BJ (cell line): Measurements from ENCODE around the gene ANO6. TPM values are rescaled to one million over a fixed set of nuclear protein-coding genes. Genes with fewer than 3 reads are reported as not detected.

Experiments
- CTCF ChIA-PET: fragments of 350-600 bp; formaldehyde crosslinking; extraction: SDS; loops from one replicate; lab custom pipeline; 2021; ENCODE audit warnings: antibody characterized with exemption, inconsistent platforms; lab: Yijun Ruan, JAX
- POLR2A ChIA-PET: fragments of 300-600 bp; sonication (Branson Sonifier 250); formaldehyde crosslinking; extraction: SDS; loops from one replicate; lab custom pipeline; 2021; ENCODE audit warnings: antibody characterized with exemption; lab: Charles Lee
- DNase-seq: peaks from one replicate; pipeline ENCODE4 v3.0.0-alpha.2; 2011; ENCODE audit warnings: low read depth
- H3K27me3 ChIP-seq: 2 replicates; pipeline ENCODE4 v1.6.0; 2011; ENCODE audit warnings: low read length; ENCODE audit not compliant: control insufficient read depth, insufficient read depth
- H3K36me3 ChIP-seq: 2 replicates; pipeline ENCODE4 v1.5.1; 2011; ENCODE audit warnings: low read length; ENCODE audit not compliant: control insufficient read depth, insufficient read depth
- H3K4me3 ChIP-seq: 2 replicates; pipeline ENCODE4 v1.5.1; 2011; ENCODE audit warnings: low read depth, mild to moderate bottlenecking, control low read depth, low read length
- polyA plus RNA-seq: library from polyadenylated mRNA; depleted of rRNA; stranded (reverse); fragments of >200 nt; gene quantifications from 2 replicates; pipeline ENCODE4 v1.2.3, GENCODE V29; 2011
- TF ChIP-seq, protein P1 (sequence below): IDR thresholded peaks from 2 replicates; pipeline ENCODE4 v1.5.1; 2011; ENCODE audit warnings: low read depth, mild to moderate bottlenecking, control low read depth, inconsistent platforms, low read length, moderate library complexity; ENCODE audit not compliant: insufficient read depth

ANO6 gene
- polyA plus RNA-seq, 1 experiment: 45.8 TPM

DNA sequence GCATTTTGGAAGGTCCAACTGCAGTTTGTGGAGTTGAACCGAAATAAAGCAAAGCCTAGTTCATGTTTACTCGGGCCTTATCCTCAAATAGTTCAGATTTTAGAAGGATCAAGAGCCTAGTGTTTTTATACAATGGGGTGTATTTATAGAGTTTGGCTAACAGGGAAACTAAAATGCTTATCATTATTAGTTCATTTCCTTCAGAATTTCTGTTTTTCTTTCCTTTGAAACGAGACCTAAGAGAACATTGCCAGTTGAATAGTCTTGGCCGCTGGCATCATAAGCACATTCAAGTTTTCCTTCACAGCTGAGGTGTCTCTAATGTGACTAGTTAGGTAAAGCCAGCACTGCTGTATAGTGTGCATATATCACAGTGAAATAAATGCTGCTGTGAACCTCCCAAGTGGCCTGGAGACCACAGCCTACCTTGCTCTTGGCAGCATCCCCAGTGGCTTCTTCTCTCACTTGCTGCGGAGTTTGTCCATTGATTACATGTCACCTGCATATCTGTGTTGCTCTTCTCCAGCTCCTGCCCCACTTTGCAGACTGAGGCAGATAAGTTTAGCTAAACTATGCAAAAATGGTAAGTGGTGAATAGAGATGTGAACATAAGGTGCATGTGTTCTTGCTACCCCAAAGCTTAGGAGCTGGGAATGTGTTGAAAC lies 88.8 kb downstream of the ANO6 start:
- H3K27me3 ChIP-seq: no peaks in the 10 kb centered on the region
- TF ChIP-seq, protein P1, sequence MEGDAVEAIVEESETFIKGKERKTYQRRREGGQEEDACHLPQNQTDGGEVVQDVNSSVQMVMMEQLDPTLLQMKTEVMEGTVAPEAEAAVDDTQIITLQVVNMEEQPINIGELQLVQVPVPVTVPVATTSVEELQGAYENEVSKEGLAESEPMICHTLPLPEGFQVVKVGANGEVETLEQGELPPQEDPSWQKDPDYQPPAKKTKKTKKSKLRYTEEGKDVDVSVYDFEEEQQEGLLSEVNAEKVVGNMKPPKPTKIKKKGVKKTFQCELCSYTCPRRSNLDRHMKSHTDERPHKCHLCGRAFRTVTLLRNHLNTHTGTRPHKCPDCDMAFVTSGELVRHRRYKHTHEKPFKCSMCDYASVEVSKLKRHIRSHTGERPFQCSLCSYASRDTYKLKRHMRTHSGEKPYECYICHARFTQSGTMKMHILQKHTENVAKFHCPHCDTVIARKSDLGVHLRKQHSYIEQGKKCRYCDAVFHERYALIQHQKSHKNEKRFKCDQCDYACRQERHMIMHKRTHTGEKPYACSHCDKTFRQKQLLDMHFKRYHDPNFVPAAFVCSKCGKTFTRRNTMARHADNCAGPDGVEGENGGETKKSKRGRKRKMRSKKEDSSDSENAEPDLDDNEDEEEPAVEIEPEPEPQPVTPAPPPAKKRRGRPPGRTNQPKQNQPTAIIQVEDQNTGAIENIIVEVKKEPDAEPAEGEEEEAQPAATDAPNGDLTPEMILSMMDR: no peak
- H3K4me3 ChIP-seq: no peak overlapping the region
- ChIA-PET POLR2A (no interaction called here), CTCF (no interaction called here)
- no peak for DNase-seq
- no peaks in the 10 kb centered on the region for H3K36me3 ChIP-seq

GRCh38 chr12:45305907-45306306 lies 90.0 kb downstream of the ANO6 start:
- no peak for DNase-seq
- ChIA-PET POLR2A (no interaction called here), CTCF (interaction anchor here (0.6 to 0.7 kb wide), 2 partner anchors 121 to 1352 kb away, joined by 3 read pairs; no protein-coding TSS in a partner anchor)
- TF ChIP-seq, protein P1: no peak
- Histone ChIP-seq H3K27me3 (no peaks in the 10 kb centered on the region), H3K4me3 (no peak overlapping the region), H3K36me3 (no peaks in the 10 kb centered on the region)

GRCh38 chr12:45309836-45310626 lies 94.1 kb downstream of the ANO6 start:
- DNase-seq: peak; percentile 83
- Histone ChIP-seq H3K4me3 (no peak overlapping the region), H3K27me3 (no peaks in the 10 kb centered on the region), H3K36me3 (no peaks in the 10 kb centered on the region)
- ChIA-PET CTCF (interaction anchor here (1.2 to 2.6 kb wide), 5 partner anchors 8 to 78 kb away, joined by 3 to 6 read pairs (median 5); no protein-coding TSS in a partner anchor), POLR2A (interaction anchor here (0.8 kb wide), 1 partner anchor 26 kb away, joined by 3 read pairs; no protein-coding TSS in a partner anchor)
- TF ChIP-seq, protein P1: peak; percentile 35

DNA sequence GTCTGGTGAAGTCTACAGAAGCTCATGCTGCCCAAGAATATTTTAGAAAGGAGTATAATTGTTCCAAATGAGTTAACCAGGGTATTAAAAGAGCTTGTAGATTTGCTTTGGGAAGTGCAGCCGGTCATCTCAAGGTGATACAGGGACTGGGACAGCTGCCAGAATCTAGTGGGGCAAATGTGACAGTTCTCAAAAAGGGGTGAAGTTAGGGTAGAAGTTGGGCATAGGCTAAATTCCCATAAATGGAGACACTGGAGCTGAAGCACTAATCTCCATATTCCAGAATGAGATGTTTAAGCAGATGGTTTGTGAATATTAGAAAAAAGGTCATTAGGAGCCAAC lies 94.7 kb downstream of the ANO6 start:
- no peak overlapping the region for H3K4me3 ChIP-seq
- TF ChIP-seq, protein P1: no peak
- no peaks in the 10 kb centered on the region for H3K36me3 ChIP-seq
- ChIA-PET POLR2A (no interaction called here), CTCF (interaction anchor here (1.2 to 1.5 kb wide), 3 partner anchors 9 to 77 kb away, joined by 3 to 5 read pairs (median 3); no protein-coding TSS in a partner anchor)
- DNase-seq: no peak
- H3K27me3 ChIP-seq: no peaks in the 10 kb centered on the region

GRCh38 chr12:45312012-45312411 lies 96.1 kb downstream of the ANO6 start:
- Histone ChIP-seq H3K27me3 (no peaks in the 10 kb centered on the region), H3K4me3 (no peak overlapping the region), H3K36me3 (no peaks in the 10 kb centered on the region)
- ChIA-PET CTCF (no interaction called here), POLR2A (no interaction called here)
- no peak for DNase-seq
- TF ChIP-seq, protein P1: no peak
